Neutrophil (primary cell): ENCODE data around the gene CDKN2B-AS1.

ENCODE experiments used
- H3K27ac ChIP-seq: fragments of 200-600 bp; sonication (generic); 2 replicates; pipeline ENCODE4 v1.5.1; 2016; ENCODE audit warnings: mild to moderate bottlenecking, moderate library complexity
- H3K27me3 ChIP-seq: fragments of 200-600 bp; sonication (generic); 2 replicates; pipeline ENCODE4 v1.6.0; 2016; ENCODE audit warnings: mild to moderate bottlenecking
- H3K36me3 ChIP-seq: fragments of 200-600 bp; sonication (generic); 2 replicates; pipeline ENCODE4 v1.5.1; 2017
- H3K4me1 ChIP-seq, 2 experiments: fragments of 200-600 bp in 1 of 2; sonication (generic) in 1 of 2; 1 replicate in 1 of 2; 2 replicates in 1 of 2; pipeline versions ENCODE4 v1.5.1 to v1.6.1; 2013 to 2016; ENCODE audit warnings: low read depth in 1 of 2, low read length in 1 of 2, mild to moderate bottlenecking in 1 of 2, moderate library complexity in 1 of 2; ENCODE audit not compliant: control insufficient read depth in 1 of 2, insufficient read depth in 1 of 2
- H3K4me3 ChIP-seq, 2 experiments: fragments of 200-600 bp in 1 of 2; sonication (generic) in 1 of 2; 1 replicate in 1 of 2; 2 replicates in 1 of 2; pipeline ENCODE4 v1.5.1; 2013 to 2016; ENCODE audit warnings: low read depth in 1 of 2, low read length in 1 of 2, mild to moderate bottlenecking in 1 of 2, moderate library complexity in 1 of 2
- H3K9me3 ChIP-seq: fragments of 200-600 bp; sonication (generic); 2 replicates; pipeline ENCODE4 v1.5.1; 2016
- CTCF ChIP-seq: fragments of 200-600 bp; sonication (generic); IDR thresholded peaks from 2 replicates; pipeline ENCODE4 v1.5.1; 2016; ENCODE audit warnings: antibody characterized with exemption

Gene CDKN2B-AS1

GRCh38 chr9:22039258-22039657 lies 44.7 kb downstream of the CDKN2B-AS1 start:
- H3K27ac ChIP-seq, result no peak overlapping the region
- peaks cover 0 to 9% of the 10 kb centered on the region in 2 experiments for H3K4me1 ChIP-seq
- TF ChIP-seq CTCF, result no peak

GRCh38 chr9:22040760-22041159 lies 46.2 kb downstream of the CDKN2B-AS1 start:
- no peak overlapping the region for H3K27ac ChIP-seq
- peaks cover 0 to 9% of the 10 kb centered on the region in 2 experiments for H3K4me1 ChIP-seq
- H3K9me3 ChIP-seq, result no peaks in the 10 kb centered on the region
- peaks cover 38% of the 10 kb centered on the region for H3K27me3 ChIP-seq
- no peak overlapping the region for H3K4me3 ChIP-seq
- no peak for TF ChIP-seq CTCF
- H3K36me3 ChIP-seq, result no peaks in the 10 kb centered on the region

More at GRCh38 chr9:22039258-22039657, 44.7 kb downstream of the CDKN2B-AS1 start:
- no peaks in the 10 kb centered on the region for H3K9me3 ChIP-seq
- H3K27me3 ChIP-seq, result peaks cover 25% of the 10 kb centered on the region
- no peak overlapping the region for H3K4me3 ChIP-seq
- no peaks in the 10 kb centered on the region for H3K36me3 ChIP-seq

- Histone ChIP-seq H3K4me1 (peaks cover 0 to 9% of the 10 kb centered on the region in 2 experiments), H3K4me3 (no peak overlapping the region), H3K27ac (no peak overlapping the region), H3K9me3 (no peaks in the 10 kb centered on the region), H3K36me3 (no peaks in the 10 kb centered on the region), H3K27me3 (peaks cover 42% of the 10 kb centered on the region)
- no peak for TF ChIP-seq CTCF
These were observed 46.8 kb downstream of the CDKN2B-AS1 start for GRCh38 chr9:22041344-22041743.

GRCh38 chr9:22041775-22042174 lies 47.2 kb downstream of the CDKN2B-AS1 start:
- peaks cover 47% of the 10 kb centered on the region for H3K27me3 ChIP-seq
- no peaks in the 10 kb centered on the region for H3K9me3 ChIP-seq
- TF ChIP-seq CTCF, result no peak
- no peak overlapping the region for H3K27ac ChIP-seq
- no peaks in the 10 kb centered on the region for H3K36me3 ChIP-seq
- H3K4me3 ChIP-seq, result no peak overlapping the region
- H3K4me1 ChIP-seq, result peaks cover 0 to 9% of the 10 kb centered on the region in 2 experiments

- H3K4me3 ChIP-seq, result no peak overlapping the region
- no peak overlapping the region for H3K27ac ChIP-seq
- H3K27me3 ChIP-seq, result peaks cover 50% of the 10 kb centered on the region
- no peaks in the 10 kb centered on the region for H3K4me1 ChIP-seq
- no peak for TF ChIP-seq CTCF
- H3K9me3 ChIP-seq, result no peaks in the 10 kb centered on the region
- H3K36me3 ChIP-seq, result no peaks in the 10 kb centered on the region
These were observed 49.3 kb downstream of the CDKN2B-AS1 start for GRCh38 chr9:22043928-22044327.

- H3K9me3 ChIP-seq, result no peaks in the 10 kb centered on the region
- no peak overlapping the region for H3K27ac ChIP-seq
- H3K4me3 ChIP-seq, result no peak overlapping the region
- no peaks in the 10 kb centered on the region for H3K36me3 ChIP-seq
- no peaks in the 10 kb centered on the region for H3K4me1 ChIP-seq
- TF ChIP-seq CTCF, result no peak
- H3K27me3 ChIP-seq, result peaks cover 50% of the 10 kb centered on the region
These were observed 50.0 kb downstream of the CDKN2B-AS1 start for GRCh38 chr9:22044583-22044982.
